ENCODE results near the gene PUS3.
"Not testable (repeated sequence)": the region's sequence is repeated elsewhere in the genome, so short reads cannot be mapped to it uniquely, and the experiment has no call there.

GRCh38 chr11:125865354-125865753 lies 37.7 kb downstream of the PUS3 start:
- TF ChIP-seq EZH2 (IDR thresholded peaks at IDR 0.05; ENCODE audit: insufficient read depth, poor library complexity, severe bottlenecking); EZH2phosphoT487 (IDR thresholded peaks at IDR 0.05; ENCODE audit: insufficient read depth, low read depth): not testable (repeated sequence)

All from GM23248 (cell line).